HCT116 (cell line): ENCODE results near the gene ALKBH8. TPM values are rescaled to one million over a fixed set of nuclear protein-coding genes. Genes with fewer than 3 reads are reported as not detected.

Source experiments
- ATAC-seq: fragments of 200-7000 bp; cut with Tn5 transposase; 2 replicates; pipeline ENCODE4 v1.9.1; 2020; ENCODE audit warnings: mild to moderate bottlenecking, moderate library complexity
- BruUV-seq: library from RNA; stranded (reverse); fragments of 400-500 nt; replicated peaks from 2 replicates; lab custom pipeline; 2021; lab: Mats Ljungman, UMichigan
- CTCF ChIA-PET: fragments of 300-600 bp; sonication (Branson Sonifier 250); formaldehyde crosslinking; loops from one replicate; lab custom pipeline; 2021; ENCODE audit warnings: antibody characterized with exemption; lab: Charles Lee
- POLR2A ChIA-PET: fragments of 300-600, 350-600 bp; sonication (Branson Sonifier 250); formaldehyde crosslinking; loops from one replicate; lab custom pipeline; 2021; ENCODE audit warnings: antibody characterized with exemption; lab: Charles Lee
- RAD21 ChIA-PET, 2 experiments: fragments of 300-600 bp; sonication (Branson Sonifier 250); formaldehyde crosslinking; loops; one replicate each; lab custom pipeline; 2023; ENCODE audit warnings: low total read pairs in 2 of 2; ENCODE audit not compliant: uncharacterized antibody in 2 of 2, unreplicated experiment in 2 of 2, low non-redundant PET in 1 of 2; lab: Charles Lee
- DNase-seq: peaks from one replicate; pipeline ENCODE4 v3.0.0-alpha.2; 2010; ENCODE audit warnings: low read depth, low spot score
- H2AFZ ChIP-seq: fragments of 200-600 bp; shearing (Covaris generic), sonication (generic); 2 replicates; pipeline ENCODE4 v1.6.1; 2017; ENCODE audit warnings: low read depth, mixed run types, mixed read lengths, antibody characterized with exemption, low read length; ENCODE audit not compliant: poor library complexity, severe bottlenecking
- H3K27ac ChIP-seq: 2 replicates; pipeline ENCODE4 v1.5.1; 2012; ENCODE audit warnings: low read depth, low read length
- H3K27me3 ChIP-seq: fragments of 200-600 bp; sonication (generic); 2 replicates; pipeline ENCODE4 v1.6.1; 2016; ENCODE audit warnings: mixed run types, low read length, mixed read lengths; ENCODE audit not compliant: insufficient read depth
- H3K36me3 ChIP-seq, 2 experiments: fragments of 200-500 bp in 1 of 2; fragments of 200-600 bp in 1 of 2; sonication (Bioruptor generic) in 1 of 2; sonication (generic) in 1 of 2; 2 replicates each; pipeline versions ENCODE4 v1.5.1 to v1.6.1; 2014 to 2016; ENCODE audit warnings: low read length in 2 of 2, inconsistent platforms in 1 of 2, mixed read lengths in 1 of 2, mixed run types in 1 of 2; ENCODE audit not compliant: insufficient read depth in 2 of 2, control insufficient read depth in 1 of 2
- H3K4me1 ChIP-seq, 2 experiments: fragments of 200-600 bp in 1 of 2; sonication (generic) in 1 of 2; 2 replicates each; pipeline versions ENCODE4 v1.5.1 to v1.6.1; 2012 to 2017; ENCODE audit warnings: low read length in 2 of 2, inconsistent platforms in 1 of 2, mild to moderate bottlenecking in 1 of 2, mixed read lengths in 1 of 2, mixed run types in 1 of 2, moderate library complexity in 1 of 2; ENCODE audit not compliant: insufficient read depth in 2 of 2, control insufficient read depth in 1 of 2
- H3K4me2 ChIP-seq: fragments of 200-600 bp; sonication (generic); 2 replicates; pipeline ENCODE4 v1.6.1; 2017; ENCODE audit warnings: mixed run types, low read length, mixed read lengths
- H3K4me3 ChIP-seq, 2 experiments: fragments of 200-600 bp in 1 of 2; sonication (generic) in 1 of 2; replicated peaks in 1 of 2; 2 replicates each; pipeline ENCODE4 v1.5.1; 2011 to 2016; ENCODE audit warnings: low read length in 2 of 2, control low read depth in 1 of 2, low read depth in 1 of 2, mild to moderate bottlenecking in 1 of 2, mixed read lengths in 1 of 2, mixed run types in 1 of 2
- H3K79me2 ChIP-seq: fragments of 200-600 bp; sonication (generic); 2 replicates; pipeline ENCODE4 v1.6.1; 2017; ENCODE audit warnings: mild to moderate bottlenecking, mixed run types, low read length, moderate library complexity, mixed read lengths; ENCODE audit not compliant: insufficient read depth
- H3K9ac ChIP-seq: fragments of 200-600 bp; sonication (generic); 2 replicates; pipeline ENCODE4 v1.6.1; 2016; ENCODE audit warnings: low read length, mixed read lengths
- H3K9me2 ChIP-seq: fragments of 200-600 bp; sonication (generic), shearing (Covaris generic); 2 replicates; pipeline ENCODE4 v1.6.1; 2017; ENCODE audit warnings: mixed run types, mild to moderate bottlenecking, moderate library complexity; ENCODE audit not compliant: insufficient read depth
- H3K9me3 ChIP-seq, 2 experiments: fragments of 200-500 bp in 1 of 2; fragments of 200-600 bp in 1 of 2; sonication (Bioruptor generic) in 1 of 2; sonication (generic) in 1 of 2; 2 replicates each; pipeline ENCODE4 v1.6.1; 2014 to 2017; ENCODE audit warnings: low read length in 2 of 2, mixed read lengths in 2 of 2, inconsistent platforms in 1 of 2, low read depth in 1 of 2, mild to moderate bottlenecking in 1 of 2, mixed run types in 1 of 2, moderate library complexity in 1 of 2; ENCODE audit not compliant: control insufficient read depth in 1 of 2, insufficient read depth in 1 of 2
- H4K20me1 ChIP-seq: fragments of 200-600 bp; sonication (generic), shearing (Covaris generic); 2 replicates; pipeline ENCODE4 v1.6.1; 2017; ENCODE audit warnings: mixed run types, mild to moderate bottlenecking, moderate library complexity; ENCODE audit not compliant: insufficient read depth
- CEBPB ChIP-seq: IDR thresholded peaks from 2 replicates; pipeline ENCODE4 v1.6.1; 2012; ENCODE audit warnings: low read depth
- EGR1 ChIP-seq: IDR thresholded peaks from 2 replicates; pipeline ENCODE4 v1.6.1; 2012; ENCODE audit warnings: low read depth
- EZH2 ChIP-seq: fragments of 200-600 bp; sonication (generic); IDR thresholded peaks from 2 replicates; pipeline ENCODE4 v1.6.1; 2017; ENCODE audit warnings: antibody characterized with exemption, mixed run types
- EZH2phosphoT487 ChIP-seq: fragments of 200-600 bp; IDR thresholded peaks from 2 replicates; pipeline ENCODE4 v1.6.1; 2018; ENCODE audit warnings: antibody characterized with exemption, borderline replicate concordance
- FOSL1 ChIP-seq: IDR thresholded peaks from 2 replicates; pipeline ENCODE4 v1.6.1; 2012; ENCODE audit warnings: low read depth
- MAX ChIP-seq: IDR thresholded peaks from 2 replicates; pipeline ENCODE4 v1.6.1; 2012
- POLR2AphosphoS5 ChIP-seq: IDR thresholded peaks from 2 replicates; pipeline ENCODE4 v1.6.1; 2011; ENCODE audit warnings: mild to moderate bottlenecking, low read depth, low read length, moderate library complexity
- RAD21 ChIP-seq: IDR thresholded peaks from 2 replicates; pipeline ENCODE4 v1.6.1; 2012; ENCODE audit warnings: low read depth, mild to moderate bottlenecking
- REST ChIP-seq: IDR thresholded peaks from 2 replicates; pipeline ENCODE4 v1.6.1; 2012; ENCODE audit warnings: low read depth
- SIN3A ChIP-seq: IDR thresholded peaks from 2 replicates; pipeline ENCODE4 v1.6.1; 2012; ENCODE audit warnings: low read depth
- SRF ChIP-seq: IDR thresholded peaks from 2 replicates; pipeline ENCODE4 v1.6.1; 2012; ENCODE audit warnings: low read depth
- TCF7L2 ChIP-seq: IDR thresholded peaks from 2 replicates; pipeline ENCODE4 v1.7.0; 2011; ENCODE audit warnings: borderline replicate concordance, inconsistent platforms; ENCODE audit not compliant: insufficient read depth, insufficient read length; ENCODE audit errors: extremely low read depth
- YY1 ChIP-seq: IDR thresholded peaks from 2 replicates; pipeline ENCODE4 v1.6.1; 2011; ENCODE audit warnings: low read length, low read depth, moderate library complexity, mild to moderate bottlenecking; ENCODE audit not compliant: insufficient replicate concordance; ENCODE audit errors: extremely low read depth
- ZBTB33 ChIP-seq: IDR thresholded peaks from 2 replicates; pipeline ENCODE4 v1.6.1; 2011; ENCODE audit warnings: mild to moderate bottlenecking, low read length, moderate library complexity; ENCODE audit not compliant: insufficient replicate concordance; ENCODE audit errors: extremely low read depth
- ZFX ChIP-seq: fragments of 450-650 bp; IDR thresholded peaks from 2 replicates; pipeline ENCODE4 v1.6.1; 2017
- ZNF274 ChIP-seq: fragments of 200-500 bp; sonication (Bioruptor generic); IDR thresholded peaks from 2 replicates; pipeline ENCODE4 v1.6.1; 2014; ENCODE audit warnings: mild to moderate bottlenecking, low read depth, low read length, inconsistent platforms
- intact Hi-C: fragments of 100-400 bp; cut with micrococcal nuclease; formaldehyde crosslinking; loops from 2 replicates; pipeline ENCODE4 v1.10.0; 2022
- total RNA-seq: library from RNA; stranded (reverse); gene quantifications from one replicate; pipeline ENCODE4 v1.2.1, GENCODE V29; 2021; ENCODE audit not compliant: unreplicated experiment

ALKBH8 gene
- total RNA-seq, 1 experiment from 2014 or later: 11.6 TPM

- TF ChIP-seq MAX (no peak), EZH2 (no peak), ZBTB33 (no peak), SRF (no peak), ZNF274 (no peak), ZFX (no peak), EZH2phosphoT487 (no peak), SIN3A (no peak), YY1 (no peak)
Measured at GRCh38 chr11:107587306-107587979, 21.9 kb upstream of the ALKBH8 start (continued).

DNA sequence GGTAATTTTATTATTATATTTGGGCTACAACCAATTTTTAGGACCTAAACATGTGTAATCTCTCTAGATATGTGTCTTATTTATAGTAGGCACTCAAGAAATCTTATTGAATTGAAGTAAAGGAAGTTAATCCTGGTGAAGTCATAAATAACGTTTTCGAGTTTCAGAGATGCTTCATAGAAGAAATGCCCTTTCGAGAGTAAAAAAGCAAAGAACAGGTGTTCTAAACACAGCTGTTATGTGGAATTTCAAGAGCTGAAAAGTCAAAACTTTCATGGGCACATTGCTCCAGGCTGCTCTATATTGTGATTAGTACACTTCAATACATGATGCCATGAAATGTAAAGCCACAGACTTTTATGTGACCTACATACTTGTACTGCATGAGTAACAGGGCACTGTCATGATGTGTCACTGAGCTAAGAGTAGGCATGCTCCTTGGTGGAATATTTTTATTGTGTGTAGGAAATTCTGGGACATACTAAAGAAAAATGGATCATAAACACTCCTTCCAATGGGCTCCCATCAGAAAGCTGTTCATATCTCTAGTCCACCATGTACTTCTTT lies 18.2 kb upstream of the ALKBH8 start:
- ATAC-seq: no peak; the same call in 1 of the 2 replicates
- no peaks in the 10 kb centered on the region for H4K20me1 ChIP-seq
- DNase-seq: no peak
- no peak overlapping the region for H2AFZ ChIP-seq
- POLR2A ChIA-PET: no interaction called here
- intact Hi-C loops: no loop called here
- H3K79me2 ChIP-seq: no peaks in the 10 kb centered on the region
- no peaks in the 10 kb centered on the region for H3K27me3 ChIP-seq
- H3K27ac ChIP-seq: no peak overlapping the region
- CTCF ChIA-PET: no interaction called here
- no peak overlapping the region for H3K9ac ChIP-seq
- no TSS peak for BruUV-seq
- no peak overlapping the region for H3K4me3 ChIP-seq
- no peak overlapping the region for H3K4me2 ChIP-seq
- RAD21 ChIA-PET: no interaction called here
- H3K4me1 ChIP-seq: 0 out of 4 replicates have a peak, but pooled peaks cover 0 to 4% of the 10 kb centered on the region in 2 experiments
- no peaks in the 10 kb centered on the region for H3K9me3 ChIP-seq
- H3K9me2 ChIP-seq: no peaks in the 10 kb centered on the region
- H3K36me3 ChIP-seq: no peaks in the 10 kb centered on the region
- TF ChIP-seq EZH2 (no peak), ZBTB33 (no peak), REST (no peak), POLR2AphosphoS5 (no peak), RAD21 (no peak), SIN3A (no peak), CEBPB (no peak), TCF7L2 (no peak), SRF (no peak), FOSL1 (no peak), EGR1 (no peak)
